ENCODE results near the gene ADAM11.
A peak's percentile ranks its signal among the peaks of the same experiment; 100 is the strongest.
"Not testable (repeated sequence)": the region's sequence is repeated elsewhere in the genome, so short reads cannot be mapped to it uniquely, and the experiment has no call there.

ADAM11 gene

DNA sequence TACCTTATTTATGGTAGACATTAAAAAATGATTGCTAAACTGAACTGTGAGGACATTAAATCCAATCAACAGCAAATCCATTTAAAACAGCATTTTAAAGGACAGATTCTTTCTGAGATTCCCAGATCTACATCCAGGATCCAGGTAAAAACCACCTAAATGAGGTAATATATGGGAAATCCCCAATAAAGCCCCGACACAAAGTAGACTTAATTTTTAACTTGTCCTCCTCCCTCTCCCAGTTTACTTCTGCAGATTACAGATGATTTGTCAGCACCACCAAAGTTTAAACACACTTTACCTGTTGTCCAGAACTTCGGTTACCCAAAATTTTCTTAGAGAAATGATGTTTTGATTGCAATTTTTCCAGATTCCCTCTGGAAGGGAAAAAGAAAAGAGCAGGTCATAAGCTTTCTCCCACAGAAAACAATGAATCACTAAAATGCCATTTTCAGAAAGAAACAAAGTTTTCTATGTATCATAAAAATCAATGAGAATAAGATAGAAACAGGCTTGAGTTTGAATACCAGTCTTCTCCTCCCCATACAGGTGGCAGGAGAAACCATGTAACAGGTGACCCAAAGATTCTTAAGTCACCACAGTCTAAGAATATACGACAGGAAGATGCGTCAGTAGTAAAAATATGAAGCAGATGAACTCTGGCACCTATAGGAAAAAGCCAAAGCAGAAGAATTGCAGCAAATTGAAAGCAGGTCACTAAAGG, 48.5 kb downstream of the ADAM11 start:
- Histone ChIP-seq H3K27me3 (replicated peaks; ENCODE audit: control insufficient read depth, insufficient read depth, low read length) (no peaks in the 10 kb centered on the region), H3K9ac (ENCODE audit: low read length) (no peak overlapping the region), H3K36me3 (ENCODE audit: control insufficient read depth, insufficient read depth, low read length, severe bottlenecking) (peaks cover 13% of the 10 kb centered on the region), H3K4me1 (ENCODE audit: control insufficient read depth, insufficient read depth, low read length) (peaks cover 18% of the 10 kb centered on the region), H3K9me3 (ENCODE audit: control insufficient read depth, low read length) (no peaks in the 10 kb centered on the region), H3K4me3 (ENCODE audit: low read length) (no peak overlapping the region)
- no peak for DNase-seq (ENCODE audit: low read depth)

DNA sequence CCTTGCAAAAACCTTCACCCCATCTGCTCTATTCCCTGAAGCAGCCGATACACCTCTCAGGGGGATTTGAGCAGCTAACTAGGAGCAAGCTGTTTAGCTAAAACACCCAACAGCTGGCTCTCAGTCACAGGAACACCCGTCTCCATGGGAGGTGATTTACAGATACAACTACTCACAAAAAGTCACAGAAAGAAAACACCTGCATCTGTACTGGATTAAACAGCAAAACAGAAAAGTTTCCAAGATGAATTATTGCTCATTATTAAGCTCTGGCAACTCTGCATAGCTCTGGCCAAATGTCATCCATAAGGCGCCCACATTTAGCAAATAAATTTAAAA, 49.0 kb downstream of the ADAM11 start:
- no peak overlapping the region for H3K4me3 ChIP-seq (ENCODE audit: low read length)
- DNase-seq (ENCODE audit: low read depth) = no peak
- H3K36me3 ChIP-seq (ENCODE audit: control insufficient read depth, insufficient read depth, low read length, severe bottlenecking) = peaks cover 11% of the 10 kb centered on the region
- H3K9me3 ChIP-seq (ENCODE audit: control insufficient read depth, low read length) = no peaks in the 10 kb centered on the region
- no peaks in the 10 kb centered on the region for H3K27me3 ChIP-seq (replicated peaks; ENCODE audit: control insufficient read depth, insufficient read depth, low read length)
- H3K9ac ChIP-seq (ENCODE audit: low read length) = no peak overlapping the region
- peaks cover 19% of the 10 kb centered on the region for H3K4me1 ChIP-seq (ENCODE audit: control insufficient read depth, insufficient read depth, low read length)

DNA sequence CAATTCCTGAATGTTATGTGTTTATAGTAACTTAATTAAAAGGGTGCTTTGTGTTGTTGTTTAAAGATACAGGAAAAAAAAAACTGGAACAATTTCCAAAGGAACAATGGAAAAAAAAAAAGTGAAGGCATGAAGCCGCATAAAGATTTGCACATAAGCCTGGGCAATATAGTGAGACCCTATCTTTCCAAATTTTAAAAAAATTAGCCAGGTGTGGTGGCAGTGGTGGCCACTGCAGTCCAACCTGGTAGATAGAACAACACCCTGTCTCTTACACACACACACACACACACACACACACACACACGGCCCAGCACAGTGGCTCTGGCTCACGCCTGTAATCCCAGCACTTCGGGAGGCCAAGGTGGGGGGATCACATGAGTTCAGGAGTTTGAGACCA, 49.4 kb downstream of the ADAM11 start:
- H3K9ac ChIP-seq (ENCODE audit: low read length) = no peak overlapping the region
- no peak overlapping the region for H3K4me3 ChIP-seq (ENCODE audit: low read length)
- no peak for DNase-seq (ENCODE audit: low read depth)
- no peaks in the 10 kb centered on the region for H3K27me3 ChIP-seq (replicated peaks; ENCODE audit: control insufficient read depth, insufficient read depth, low read length)
- peaks cover 11% of the 10 kb centered on the region for H3K36me3 ChIP-seq (ENCODE audit: control insufficient read depth, insufficient read depth, low read length, severe bottlenecking)
- H3K9me3 ChIP-seq (ENCODE audit: control insufficient read depth, low read length) = no peaks in the 10 kb centered on the region
- H3K4me1 ChIP-seq (ENCODE audit: control insufficient read depth, insufficient read depth, low read length) = peaks cover 19% of the 10 kb centered on the region

DNA sequence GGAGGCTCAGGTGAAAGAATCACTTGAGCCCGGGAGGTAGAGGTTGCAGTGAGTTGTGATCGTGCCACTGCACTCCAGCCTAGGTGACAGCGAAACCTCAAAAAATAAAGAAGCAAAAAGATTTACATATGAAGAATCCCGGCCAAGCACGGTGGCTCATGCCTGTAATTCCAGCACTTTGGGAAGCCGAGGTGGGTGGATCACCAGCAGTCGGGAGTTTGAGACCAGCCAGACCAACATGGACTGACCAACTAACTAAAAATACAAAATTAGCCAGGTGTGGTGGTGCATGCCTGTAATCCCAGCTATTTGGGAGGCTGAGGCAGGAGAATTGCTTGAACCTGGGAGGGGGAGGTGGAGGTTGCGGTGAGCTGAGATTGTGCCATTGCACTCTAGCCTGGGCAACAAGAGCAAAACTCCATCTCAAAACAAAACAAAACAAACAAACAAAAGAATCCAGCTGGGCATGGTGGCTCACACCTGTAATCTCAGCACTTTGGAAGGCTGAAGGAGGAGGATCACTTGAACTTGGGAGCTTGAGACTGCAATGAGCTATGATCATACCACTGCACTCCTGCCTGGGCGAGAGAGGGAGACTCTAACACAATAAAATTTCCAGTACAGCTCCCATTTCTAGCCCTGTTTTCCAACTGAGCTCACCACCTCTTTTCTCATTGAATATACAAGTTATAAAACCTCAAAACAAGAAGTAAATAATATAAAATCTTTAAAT, 50.0 kb downstream of the ADAM11 start:
- H3K4me3 ChIP-seq (ENCODE audit: low read length); DNase-seq (ENCODE audit: low read depth); H3K9ac ChIP-seq (ENCODE audit: low read length); H3K27me3 ChIP-seq (replicated peaks; ENCODE audit: control insufficient read depth, insufficient read depth, low read length); H3K9me3 ChIP-seq (ENCODE audit: control insufficient read depth, low read length): not testable (repeated sequence)
- H3K4me1 ChIP-seq (ENCODE audit: control insufficient read depth, insufficient read depth, low read length) = peaks cover 22% of the 10 kb centered on the region
- H3K36me3 ChIP-seq (ENCODE audit: control insufficient read depth, insufficient read depth, low read length, severe bottlenecking) = peaks cover 11% of the 10 kb centered on the region

DNA sequence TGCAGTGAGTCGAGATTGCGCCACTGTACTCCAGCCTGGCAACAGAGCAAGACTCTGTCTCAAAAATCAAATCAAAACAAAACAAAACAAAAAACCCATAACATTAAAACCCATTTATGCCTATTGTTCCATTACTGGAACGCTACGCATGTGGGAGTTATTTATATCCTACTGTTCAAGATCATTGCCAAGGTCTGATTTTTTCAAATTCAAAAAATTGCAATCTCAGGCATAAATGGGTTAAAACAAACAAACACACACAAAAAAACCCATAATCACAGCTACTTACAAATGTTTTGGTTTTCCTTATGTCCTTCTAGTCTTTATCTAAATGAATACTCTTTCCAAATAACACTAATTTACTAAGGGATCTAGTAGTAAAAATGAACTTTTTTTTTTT, 53.5 kb downstream of the ADAM11 start:
- H3K9ac ChIP-seq (ENCODE audit: low read length) = no peak overlapping the region
- H3K4me3 ChIP-seq (ENCODE audit: low read length) = no peak overlapping the region
- no peaks in the 10 kb centered on the region for H3K27me3 ChIP-seq (replicated peaks; ENCODE audit: control insufficient read depth, insufficient read depth, low read length)
- peaks cover 19% of the 10 kb centered on the region for H3K4me1 ChIP-seq (ENCODE audit: control insufficient read depth, insufficient read depth, low read length)
- DNase-seq (ENCODE audit: low read depth) = no peak
- no peaks in the 10 kb centered on the region for H3K36me3 ChIP-seq (ENCODE audit: control insufficient read depth, insufficient read depth, low read length, severe bottlenecking)
- H3K9me3 ChIP-seq (ENCODE audit: control insufficient read depth, low read length) = no peaks in the 10 kb centered on the region

DNA sequence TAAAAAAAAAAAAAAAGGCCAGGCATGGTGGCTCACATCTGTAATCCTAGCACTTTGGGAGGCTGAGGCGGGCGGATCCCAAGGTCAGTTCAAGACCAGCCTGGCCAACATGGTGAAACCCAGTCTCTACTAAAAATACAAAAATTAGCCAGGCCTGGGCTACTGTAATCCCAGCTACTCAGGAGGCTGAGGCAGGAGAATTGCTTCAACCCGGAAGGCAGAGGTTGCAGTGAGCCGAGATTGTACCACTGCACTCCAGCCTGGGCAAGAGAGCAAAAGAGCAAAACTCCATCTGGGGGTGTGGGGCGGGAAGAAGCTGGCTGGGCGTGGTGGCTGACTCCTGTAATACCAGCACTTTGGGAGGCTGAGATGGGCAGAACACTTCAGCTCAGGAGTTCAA, 59.7 kb downstream of the ADAM11 start:
- H3K4me3 ChIP-seq (ENCODE audit: low read length); H3K9me3 ChIP-seq (ENCODE audit: control insufficient read depth, low read length); H3K27me3 ChIP-seq (replicated peaks; ENCODE audit: control insufficient read depth, insufficient read depth, low read length); DNase-seq (ENCODE audit: low read depth); H3K9ac ChIP-seq (ENCODE audit: low read length); H3K36me3 ChIP-seq (ENCODE audit: control insufficient read depth, insufficient read depth, low read length, severe bottlenecking): not testable (repeated sequence)
- peaks cover 27% of the 10 kb centered on the region for H3K4me1 ChIP-seq (ENCODE audit: control insufficient read depth, insufficient read depth, low read length)

DNA sequence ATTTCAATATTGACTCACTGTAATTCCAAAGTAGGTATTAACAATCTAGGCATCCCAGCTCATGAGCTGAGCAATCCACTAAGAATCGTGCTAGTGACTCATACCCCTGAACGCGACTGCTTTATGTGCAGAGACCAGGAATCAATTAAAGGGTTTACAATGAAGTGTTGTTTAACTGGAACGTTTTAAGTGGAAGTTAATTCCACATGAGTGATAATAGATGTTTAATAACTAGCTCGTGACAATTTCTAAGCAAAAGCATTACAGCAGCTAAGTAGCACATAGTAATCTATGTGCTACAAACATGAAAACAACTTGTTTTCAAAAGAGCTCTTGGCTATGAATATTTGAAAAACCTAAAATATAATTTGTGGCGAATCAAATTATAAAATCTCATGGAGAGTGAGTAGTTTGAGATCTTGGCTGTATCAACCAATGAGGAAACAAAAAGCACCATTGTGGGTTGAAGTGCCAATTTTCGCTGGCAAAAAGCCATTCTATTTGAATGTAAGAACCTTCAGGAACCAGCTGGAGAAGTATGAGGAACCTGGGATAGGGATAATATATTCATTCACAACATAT, 61.9 kb downstream of the ADAM11 start:
- Histone ChIP-seq H3K9me3 (ENCODE audit: control insufficient read depth, low read length) (no peaks in the 10 kb centered on the region), H3K4me1 (ENCODE audit: control insufficient read depth, insufficient read depth, low read length) (peaks cover 23% of the 10 kb centered on the region), H3K9ac (ENCODE audit: low read length) (peak overlapping the region; percentile 70), H3K36me3 (ENCODE audit: control insufficient read depth, insufficient read depth, low read length, severe bottlenecking) (no peaks in the 10 kb centered on the region), H3K27me3 (replicated peaks; ENCODE audit: control insufficient read depth, insufficient read depth, low read length) (no peaks in the 10 kb centered on the region), H3K4me3 (ENCODE audit: low read length) (peak overlapping the region; percentile 64)
- peak; percentile 91 for DNase-seq (ENCODE audit: low read depth)

DNA sequence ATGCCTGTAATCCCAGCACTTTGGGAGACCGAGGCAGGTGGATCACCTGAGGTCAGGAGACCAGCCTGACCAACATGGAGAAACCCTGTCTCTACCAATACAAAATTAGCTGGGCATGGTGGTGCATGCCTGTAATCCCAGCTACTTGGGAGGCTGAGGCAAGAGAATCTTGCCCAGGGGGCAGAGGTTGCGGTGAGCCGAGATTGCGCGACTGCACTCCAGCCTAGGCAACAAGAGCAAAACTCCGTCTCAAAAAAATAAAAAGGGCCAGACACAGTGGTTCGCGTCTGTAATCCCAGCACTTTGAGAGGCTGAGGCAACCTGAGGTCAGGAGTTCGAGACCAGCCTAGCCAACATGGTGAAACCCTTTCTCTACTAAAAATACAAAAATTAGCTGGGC, 66.4 kb downstream of the ADAM11 start:
- H3K9ac ChIP-seq (ENCODE audit: low read length); H3K36me3 ChIP-seq (ENCODE audit: control insufficient read depth, insufficient read depth, low read length, severe bottlenecking); H3K4me3 ChIP-seq (ENCODE audit: low read length); DNase-seq (ENCODE audit: low read depth); H3K9me3 ChIP-seq (ENCODE audit: control insufficient read depth, low read length); H3K27me3 ChIP-seq (replicated peaks; ENCODE audit: control insufficient read depth, insufficient read depth, low read length): not testable (repeated sequence)
- peaks cover 27% of the 10 kb centered on the region for H3K4me1 ChIP-seq (ENCODE audit: control insufficient read depth, insufficient read depth, low read length)

DNA sequence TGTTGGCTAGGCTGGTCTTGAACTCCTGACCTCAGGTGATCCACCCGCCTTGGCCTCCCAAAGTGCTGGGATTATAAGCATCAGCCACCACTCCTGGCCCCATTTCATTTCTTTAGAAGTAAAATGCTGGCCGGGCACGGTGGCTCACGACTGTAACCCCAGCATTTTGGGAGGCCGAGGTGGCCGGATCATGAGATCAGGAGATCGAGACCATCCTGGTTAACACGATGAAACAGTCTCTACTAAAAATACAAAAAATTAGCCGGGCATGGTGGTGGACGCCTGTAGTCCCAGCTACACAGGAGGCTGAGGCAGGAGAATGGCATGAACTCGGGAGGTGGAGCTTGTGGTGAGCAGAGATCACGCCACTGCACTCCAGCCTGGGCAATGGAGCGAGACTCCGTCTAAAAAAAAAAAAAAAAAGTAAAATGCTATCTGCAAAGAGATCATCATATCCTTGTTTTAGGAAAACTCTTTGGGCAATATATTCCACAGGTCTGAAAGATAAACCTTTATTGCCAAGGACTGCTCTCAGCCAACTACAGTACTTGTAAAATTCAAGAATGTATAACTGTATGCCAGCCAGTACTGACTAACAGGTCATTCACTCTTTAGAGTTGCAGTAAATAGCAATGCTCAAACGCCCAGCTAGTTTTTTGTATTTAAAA, 67.5 kb downstream of the ADAM11 start:
- H3K9me3 ChIP-seq (ENCODE audit: control insufficient read depth, low read length) = no peaks in the 10 kb centered on the region
- no peak for DNase-seq (ENCODE audit: low read depth)
- H3K27me3 ChIP-seq (replicated peaks; ENCODE audit: control insufficient read depth, insufficient read depth, low read length) = no peaks in the 10 kb centered on the region
- no peak overlapping the region for H3K9ac ChIP-seq (ENCODE audit: low read length)
- no peaks in the 10 kb centered on the region for H3K36me3 ChIP-seq (ENCODE audit: control insufficient read depth, insufficient read depth, low read length, severe bottlenecking)
- no peak overlapping the region for H3K4me3 ChIP-seq (ENCODE audit: low read length)
- peaks cover 20% of the 10 kb centered on the region for H3K4me1 ChIP-seq (ENCODE audit: control insufficient read depth, insufficient read depth, low read length)

DNA sequence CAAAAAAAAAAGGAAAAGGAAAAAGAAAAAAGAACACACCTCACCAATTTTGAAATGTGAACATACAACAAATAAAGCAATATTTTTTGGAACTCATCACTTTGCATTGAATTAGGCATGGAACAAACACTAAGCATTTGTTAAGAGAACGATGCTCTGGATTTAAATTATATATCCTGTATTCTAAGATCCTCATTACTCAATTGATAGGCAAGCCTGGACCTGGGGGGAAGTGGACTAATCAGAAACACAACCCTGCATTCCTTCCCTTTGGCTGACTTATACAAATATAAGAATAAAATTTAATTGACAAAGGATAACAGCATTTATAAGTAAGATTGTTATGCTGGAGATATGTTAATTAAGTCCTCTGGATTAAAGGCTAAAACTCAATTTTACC, 69.1 kb downstream of the ADAM11 start:
- Histone ChIP-seq H3K36me3 (ENCODE audit: control insufficient read depth, insufficient read depth, low read length, severe bottlenecking) (no peaks in the 10 kb centered on the region), H3K9ac (ENCODE audit: low read length) (peak overlapping the region; percentile 84), H3K9me3 (ENCODE audit: control insufficient read depth, low read length) (no peaks in the 10 kb centered on the region), H3K4me3 (ENCODE audit: low read length) (peak overlapping the region; percentile 90), H3K4me1 (ENCODE audit: control insufficient read depth, insufficient read depth, low read length) (peaks cover 15% of the 10 kb centered on the region), H3K27me3 (replicated peaks; ENCODE audit: control insufficient read depth, insufficient read depth, low read length) (no peaks in the 10 kb centered on the region)
- DNase-seq (ENCODE audit: low read depth) = peak; percentile 43

DNA sequence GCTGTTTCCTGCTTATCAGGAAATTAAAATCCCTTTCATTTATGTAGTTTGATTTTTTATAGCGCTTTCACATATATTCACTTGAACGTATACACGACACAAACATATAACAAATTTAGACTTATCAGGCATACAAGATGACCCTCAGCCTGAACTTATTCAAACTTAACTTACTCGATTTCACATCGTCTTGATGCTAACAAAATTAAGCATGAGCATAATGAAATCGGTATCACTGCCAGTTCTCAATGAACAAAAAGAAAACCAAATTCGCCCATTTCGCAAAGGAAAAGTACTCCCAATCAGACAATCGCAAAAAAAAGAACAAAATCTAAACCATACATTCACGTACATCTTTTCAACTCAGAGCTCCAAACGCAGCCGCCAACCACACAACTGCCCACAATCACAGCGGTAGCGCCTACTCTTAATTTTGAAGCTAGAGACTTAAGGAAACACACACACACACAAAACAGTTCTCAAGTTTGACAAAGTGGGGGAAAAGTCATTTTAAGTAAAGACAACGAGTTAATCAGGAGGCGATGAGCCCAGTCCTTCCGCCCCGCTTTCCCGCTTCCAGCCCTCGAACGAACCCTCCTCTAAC, 70.2 kb downstream of the ADAM11 start:
- peak overlapping the region; percentile 84 for H3K9ac ChIP-seq (ENCODE audit: low read length)
- peaks cover 12% of the 10 kb centered on the region for H3K4me1 ChIP-seq (ENCODE audit: control insufficient read depth, insufficient read depth, low read length)
- no peaks in the 10 kb centered on the region for H3K27me3 ChIP-seq (replicated peaks; ENCODE audit: control insufficient read depth, insufficient read depth, low read length)
- peak; percentile 64 for DNase-seq (ENCODE audit: low read depth)
- H3K9me3 ChIP-seq (ENCODE audit: control insufficient read depth, low read length) = no peaks in the 10 kb centered on the region
- H3K36me3 ChIP-seq (ENCODE audit: control insufficient read depth, insufficient read depth, low read length, severe bottlenecking) = no peaks in the 10 kb centered on the region
- peak overlapping the region; percentile 90 for H3K4me3 ChIP-seq (ENCODE audit: low read length)
